IMR-90 (cell line): ENCODE results near the gene OTUD5. TPM values are rescaled to one million over a fixed set of nuclear protein-coding genes. Genes with fewer than 3 reads are reported as not detected.

ENCODE experiments used
- ATAC-seq: fragments of 200-7000 bp; cut with Tn5 transposase; 2 replicates; pipeline ENCODE4 v1.9.1; 2020; ENCODE audit warnings: low read depth, mild to moderate bottlenecking, moderate library complexity
- BruUV-seq: library from RNA; stranded (reverse); fragments of 400-500 nt; replicated peaks from 2 replicates; lab custom pipeline; 2021; lab: Mats Ljungman, UMichigan
- CTCF ChIA-PET: fragments of 300-600 bp; formaldehyde crosslinking; extraction: SDS; loops from one replicate; lab custom pipeline; 2021; ENCODE audit warnings: antibody characterized with exemption; lab: Yijun Ruan, JAX
- POLR2A ChIA-PET: fragments of 300-600 bp; sonication (Branson Sonifier 250); formaldehyde crosslinking; loops from one replicate; lab custom pipeline; 2022; ENCODE audit warnings: antibody characterized with exemption; ENCODE audit not compliant: unreplicated experiment; lab: Charles Lee
- DNase-seq: peaks from one replicate; pipeline ENCODE4 v3.0.0; 2013
- H2AFZ ChIP-seq: replicated peaks from 2 replicates; pipeline ENCODE3; 2013; ENCODE audit warnings: low read length, mild to moderate bottlenecking; ENCODE audit not compliant: poor library complexity
- H2AK5ac ChIP-seq: 2 replicates; pipeline ENCODE4 v1.6.1; 2013; ENCODE audit warnings: low read depth, low read length, inconsistent platforms
- H2AK9ac ChIP-seq: replicated peaks from 2 replicates; pipeline ENCODE3; 2013; ENCODE audit warnings: mild to moderate bottlenecking, low read depth, low read length, moderate library complexity; ENCODE audit not compliant: poor library complexity
- H2BK120ac ChIP-seq: 2 replicates; pipeline ENCODE4 v1.6.1; 2013; ENCODE audit warnings: low read depth, low read length, inconsistent platforms
- H2BK15ac ChIP-seq: 3 replicates; pipeline ENCODE4 v1.6.1; 2013; ENCODE audit warnings: low read depth, low read length, inconsistent platforms
- H2BK20ac ChIP-seq: 2 replicates; pipeline ENCODE4 v1.6.1; 2013; ENCODE audit warnings: low read depth, mild to moderate bottlenecking, inconsistent platforms, low read length, moderate library complexity
- H2BK5ac ChIP-seq: 2 replicates; pipeline ENCODE4 v1.6.1; 2013; ENCODE audit warnings: mild to moderate bottlenecking, low read depth, low read length, inconsistent platforms; ENCODE audit not compliant: poor library complexity, severe bottlenecking
- H3K14ac ChIP-seq: replicated peaks from 2 replicates; pipeline ENCODE4 v1.6.1; 2013; ENCODE audit warnings: low read depth, low read length, inconsistent platforms
- H3K18ac ChIP-seq: 2 replicates; pipeline ENCODE4 v1.6.1; 2013; ENCODE audit warnings: low read depth, low read length, control low read depth
- H3K23ac ChIP-seq: 2 replicates; pipeline ENCODE4 v1.6.1; 2013; ENCODE audit warnings: low read depth, low read length, inconsistent platforms
- H3K27ac ChIP-seq: 2 replicates; pipeline ENCODE4 v1.5.1; 2013; ENCODE audit warnings: mild to moderate bottlenecking, control low read depth, low read length; ENCODE audit not compliant: insufficient read depth
- H3K27me3 ChIP-seq: 2 replicates; pipeline ENCODE4 v1.6.1; 2013; ENCODE audit warnings: low read length; ENCODE audit not compliant: control insufficient read depth, insufficient read depth
- H3K36me3 ChIP-seq: 2 replicates; pipeline ENCODE4 v1.6.1; 2013; ENCODE audit warnings: low read length, mixed read lengths; ENCODE audit not compliant: control insufficient read depth, insufficient read depth
- H3K4ac ChIP-seq: 2 replicates; pipeline ENCODE4 v1.6.1; 2013; ENCODE audit warnings: low read depth, low read length, inconsistent platforms
- H3K4me1 ChIP-seq: 2 replicates; pipeline ENCODE4 v1.6.1; 2013; ENCODE audit warnings: low read length, mixed read lengths; ENCODE audit not compliant: control insufficient read depth, insufficient read depth
- H3K4me2 ChIP-seq: 2 replicates; pipeline ENCODE4 v1.6.1; 2013; ENCODE audit warnings: low read depth, mild to moderate bottlenecking, control low read depth, low read length, moderate library complexity
- H3K4me3 ChIP-seq: 2 replicates; pipeline ENCODE4 v1.5.1; 2013; ENCODE audit warnings: low read depth, mild to moderate bottlenecking, control low read depth, low read length, moderate library complexity; ENCODE audit not compliant: insufficient read depth
- H3K56ac ChIP-seq: 2 replicates; pipeline ENCODE4 v1.6.1; 2013; ENCODE audit warnings: low read length, inconsistent platforms; ENCODE audit not compliant: insufficient read depth; ENCODE audit errors: extremely low read depth
- H3K79me1 ChIP-seq, 2 experiments: 2 replicates each; pipeline ENCODE4 v1.6.1; 2013; ENCODE audit warnings: low read length in 2 of 2, inconsistent platforms in 1 of 2, low read depth in 1 of 2
- H3K9ac ChIP-seq: 2 replicates; pipeline ENCODE4 v1.6.1; 2013; ENCODE audit warnings: low read depth, low read length, control low read depth
- H3K9me1 ChIP-seq: 2 replicates; pipeline ENCODE4 v1.6.1; 2013; ENCODE audit warnings: low read length, inconsistent platforms; ENCODE audit not compliant: insufficient read depth
- H3K9me3 ChIP-seq: 2 replicates; pipeline ENCODE4 v1.6.1; 2013; ENCODE audit warnings: low read length; ENCODE audit not compliant: control insufficient read depth, insufficient read depth
- H4K20me1 ChIP-seq: 2 replicates; pipeline ENCODE4 v1.6.1; 2013; ENCODE audit warnings: low read length, inconsistent platforms; ENCODE audit not compliant: insufficient read depth
- H4K5ac ChIP-seq: 2 replicates; pipeline ENCODE4 v1.6.1; 2013; ENCODE audit warnings: mild to moderate bottlenecking, low read depth, low read length, control low read depth
- H4K8ac ChIP-seq, 2 experiments: 2 replicates each; pipeline ENCODE4 v1.6.1; 2013; ENCODE audit warnings: low read depth in 2 of 2, low read length in 2 of 2, control low read depth in 1 of 2, inconsistent platforms in 1 of 2
- H4K91ac ChIP-seq: 2 replicates; pipeline ENCODE4 v1.6.1; 2013; ENCODE audit warnings: low read depth, low read length, inconsistent platforms; ENCODE audit not compliant: insufficient read depth
- FOS ChIP-seq: fragments of 150-350 bp; IDR thresholded peaks from 2 replicates; pipeline ENCODE4 v1.6.1; 2016; ENCODE audit warnings: low read depth, low read length
- MAFK ChIP-seq: IDR thresholded peaks from 2 replicates; pipeline ENCODE4 v1.6.1; 2012; ENCODE audit warnings: low read depth, low read length, improper control_type of control experiment
- RFX5 ChIP-seq: IDR thresholded peaks from 2 replicates; pipeline ENCODE4 v1.8.0; 2012; ENCODE audit warnings: low read depth, mild to moderate bottlenecking, low read length, moderate library complexity
- WGBS, 2 experiments: methylation state at CpG; one replicate each; pipeline versions ENCODE4 v1.1.5 to v1.1.7; 2013; ENCODE audit warnings: missing lambda C conversion rate in 2 of 2; ENCODE audit not compliant: insufficient read length in 1 of 2; ENCODE audit errors: extremely low coverage in 2 of 2; 5-methylcytosine and 5-hydroxymethylcytosine counted together
- dilution Hi-C: fragments of 300-500 bp; cut with HindIII; formaldehyde crosslinking; loops from one replicate; pipeline ENCODE4 v1.14.3; 2018; ENCODE audit warnings: low sequenced_read_pairs; ENCODE audit not compliant: unreplicated experiment
- in situ Hi-C: fragments of 300-500 bp; cut with MboI; formaldehyde crosslinking; loops from 3 replicates; pipeline ENCODE4 v1.14.3; 2019; ENCODE audit warnings: low sequenced_read_pairs, inconsistent platforms, mixed read lengths
- intact Hi-C: fragments of 100-400 bp; cut with micrococcal nuclease; formaldehyde crosslinking; loops from 2 replicates; pipeline ENCODE4 v1.10.0; 2022
- polyA plus RNA-seq, 3 experiments: library from polyadenylated mRNA; depleted of rRNA; stranded (reverse); fragments of >200 nt; gene quantifications; 2 replicates each; pipeline ENCODE4 v1.2.3, GENCODE V29; 2012; ENCODE audit warnings: low replicate concordance in 1 of 3
- total RNA-seq: library from RNA; depleted of rRNA; stranded (reverse); fragments of >200 nt; gene quantifications from 2 replicates; pipeline ENCODE4 v1.2.3, GENCODE V29; 2012

Gene OTUD5
- total and polyA plus RNA-seq, 2 of the 4 experiments (the other 2 are of a cell fraction): 30.6 to 50.4 TPM

GRCh38 chrX:48902776-48903175 is 54.6 kb downstream of the OTUD5 start:
- no peak overlapping the region for H3K9ac ChIP-seq
- H2BK15ac ChIP-seq: no peak overlapping the region
- TF ChIP-seq RFX5 (no peak), MAFK (no peak), FOS (no peak)
- no peak overlapping the region for H4K8ac ChIP-seq
- no peak overlapping the region for H3K56ac ChIP-seq
- no TSS peak for BruUV-seq
- peaks cover 0 to 14% of the 10 kb centered on the region in 2 experiments; a peak in 2 of 4 replicates for H3K79me1 ChIP-seq
- CTCF ChIA-PET: no interaction called here
- H4K91ac ChIP-seq: no peak overlapping the region
- H3K14ac ChIP-seq: no peak overlapping the region
- intact Hi-C loops (no loop called here), dilution Hi-C loops (no loop called here), in situ Hi-C loops (no loop called here)
- H3K23ac ChIP-seq: no peak overlapping the region
- no peak overlapping the region for H3K4ac ChIP-seq
- H2BK120ac ChIP-seq: no peak overlapping the region
- DNase-seq (no peak), ATAC-seq (no peak)
- no peak overlapping the region for H2AFZ ChIP-seq
- H3K9me1 ChIP-seq: no peaks in the 10 kb centered on the region
- WGBS, 2 experiments: 84% methylated on average over 8 of the region's 14 CpGs; no CpG with 5 or more reads in 1 of the 2 experiments
- H4K5ac ChIP-seq: no peak overlapping the region
- H3K27ac ChIP-seq: no peak overlapping the region
- peaks cover 19% of the 10 kb centered on the region for H3K36me3 ChIP-seq
- H4K20me1 ChIP-seq: peaks cover 4% of the 10 kb centered on the region
- H2AK5ac ChIP-seq: no peak overlapping the region
- no peak overlapping the region for H3K18ac ChIP-seq
- POLR2A ChIA-PET: no interaction called here
- no peak overlapping the region for H2BK5ac ChIP-seq
- no peak overlapping the region for H2AK9ac ChIP-seq
- no peak overlapping the region for H3K4me3 ChIP-seq
- no peak overlapping the region for H2BK20ac ChIP-seq
- no peaks in the 10 kb centered on the region for H3K4me1 ChIP-seq
- no peak overlapping the region for H3K4me2 ChIP-seq
- no peaks in the 10 kb centered on the region for H3K27me3 ChIP-seq
- no peaks in the 10 kb centered on the region; the same call in 1 of the 2 replicates for H3K9me3 ChIP-seq
